ENCODE measurements around the gene WSCD2. TPM values are rescaled to one million over a fixed set of nuclear protein-coding genes. Genes with fewer than 3 reads are reported as not detected.

The WSCD2 gene
- total RNA-seq, 2 experiments from 2014 or later = not detected

DNA sequence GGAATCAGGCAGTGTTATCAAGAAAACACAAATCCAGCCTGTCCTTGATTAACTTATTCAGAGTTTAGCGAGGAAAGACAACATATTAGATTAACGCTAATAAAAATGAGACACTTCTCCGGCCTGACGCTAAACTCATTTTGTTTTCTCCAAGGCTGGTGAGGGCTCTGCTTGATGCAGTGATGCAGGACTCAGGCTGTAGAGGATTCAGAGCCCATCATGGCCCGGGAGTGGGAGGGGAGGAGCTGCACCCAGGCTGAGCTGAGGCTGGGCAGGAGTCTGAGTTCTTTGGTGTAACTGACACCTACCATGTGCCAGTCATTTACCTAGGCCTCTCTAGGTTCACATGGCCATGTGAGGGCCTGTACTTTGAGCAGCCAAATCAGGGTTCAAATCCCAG is 70.0 kb downstream of the WSCD2 start:
- ChIA-PET CTCF (interaction anchor here (0.9 kb wide), 1 partner anchor 314 kb away, joined by 3 read pairs; no protein-coding TSS in a partner anchor), POLR2A (interaction anchor here (0.7 kb wide), 1 partner anchor 161 kb away, joined by 3 read pairs; no protein-coding TSS in a partner anchor)
- H3K27ac Mint-ChIP-seq = no peak overlapping the region
- H3K36me3 Mint-ChIP-seq (ENCODE audit: low read depth) = no peaks in the 10 kb centered on the region
- ATAC-seq = no peak
- H3K9me3 Mint-ChIP-seq (ENCODE audit: low read depth) = no peaks in the 10 kb centered on the region
- peaks cover 6% of the 10 kb centered on the region for H3K27me3 Mint-ChIP-seq
- intact Hi-C loops (cut with DNase I, micrococcal nuclease) = loop anchor here in 1 of 2 experiments (10.0 kb wide), 2 partner anchors 104 to 524 kb away; no protein-coding TSS in a partner anchor
- no peaks in the 10 kb centered on the region for H3K4me1 Mint-ChIP-seq
- no peak for DNase-seq
- H3K4me3 Mint-ChIP-seq = no peak overlapping the region

DNA sequence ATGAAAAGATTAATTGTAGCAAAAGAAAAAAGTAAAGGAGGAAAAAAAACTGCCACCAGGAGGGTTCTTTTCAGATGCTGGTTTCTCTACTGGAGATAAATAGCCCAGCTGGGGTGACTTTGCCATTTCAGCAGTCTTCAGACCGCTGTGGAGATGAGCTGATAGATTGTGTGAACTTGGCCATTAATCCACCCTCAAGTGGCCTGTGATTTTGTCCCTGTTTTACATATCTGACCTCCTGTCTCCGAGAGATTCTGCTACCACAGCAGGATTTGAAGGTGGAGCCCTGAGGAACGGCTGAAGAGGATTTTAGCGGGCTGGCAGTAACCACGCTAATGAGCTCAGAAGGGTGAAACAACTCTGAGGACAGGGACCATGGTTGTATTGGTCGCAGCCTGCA is 72.7 kb downstream of the WSCD2 start:
- H3K4me1 Mint-ChIP-seq = no peaks in the 10 kb centered on the region
- intact Hi-C loops (cut with DNase I, micrococcal nuclease) = no loop called here
- ATAC-seq = no peak
- H3K36me3 Mint-ChIP-seq (ENCODE audit: low read depth) = no peaks in the 10 kb centered on the region
- ChIA-PET POLR2A (no interaction called here), CTCF (interaction anchor here (0.6 kb wide), 1 partner anchor 20 kb away, joined by 3 read pairs; no protein-coding TSS in a partner anchor)
- DNase-seq = no peak
- H3K27me3 Mint-ChIP-seq = peaks cover 11% of the 10 kb centered on the region
- H3K27ac Mint-ChIP-seq = no peak overlapping the region
- H3K9me3 Mint-ChIP-seq (ENCODE audit: low read depth) = no peaks in the 10 kb centered on the region
- no peak overlapping the region for H3K4me3 Mint-ChIP-seq

DNA sequence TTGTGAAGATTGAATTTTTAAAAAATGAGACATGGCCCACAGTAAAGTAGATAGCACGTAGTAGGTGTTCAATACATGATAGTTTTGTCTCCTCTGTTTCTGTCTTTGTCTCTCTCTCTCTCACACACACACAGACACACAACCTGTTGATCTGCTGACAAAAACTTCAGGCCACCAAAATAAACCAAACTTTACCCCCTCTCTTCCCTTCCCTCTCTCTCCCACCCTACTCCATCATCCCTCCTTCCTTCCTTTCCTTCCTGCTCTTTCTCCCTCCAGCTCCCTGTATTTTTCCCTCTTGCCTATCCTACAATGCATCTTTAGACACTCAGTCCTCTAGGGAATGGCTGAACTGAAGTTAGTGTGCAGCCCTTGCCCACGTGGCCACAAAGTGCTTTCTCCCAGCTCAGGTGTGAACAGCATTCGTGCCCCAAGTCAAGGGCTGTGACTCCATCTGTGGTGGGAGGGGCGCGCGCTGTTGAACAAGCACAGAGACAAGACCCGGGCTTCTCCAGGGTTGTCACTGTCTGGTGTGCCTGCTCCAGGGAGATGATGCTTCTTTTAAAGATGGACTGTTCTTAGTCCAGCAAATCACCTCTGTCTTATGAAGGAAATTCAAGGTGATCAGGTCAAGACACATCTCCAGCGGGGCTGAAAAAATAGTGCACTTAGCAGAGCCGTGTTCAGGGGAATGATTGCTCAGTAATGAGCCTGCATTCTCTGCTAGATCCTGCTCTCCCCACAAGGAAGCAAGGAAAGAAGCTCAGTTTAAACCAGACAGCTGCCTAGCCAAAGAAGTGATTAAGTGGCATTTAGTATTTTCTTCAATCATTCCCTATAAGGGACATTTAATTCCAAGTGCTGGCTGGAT is 75.3 kb downstream of the WSCD2 start:
- H3K27ac Mint-ChIP-seq = no peak overlapping the region
- H3K4me1 Mint-ChIP-seq = no peaks in the 10 kb centered on the region
- ChIA-PET CTCF (interaction anchor here (0.5 to 1.5 kb wide), 2 partner anchors 10 to 22 kb away, joined by 3 to 4 read pairs; no protein-coding TSS in a partner anchor), POLR2A (no interaction called here)
- no peaks in the 10 kb centered on the region for H3K36me3 Mint-ChIP-seq (ENCODE audit: low read depth)
- intact Hi-C loops (cut with DNase I, micrococcal nuclease) = no loop called here
- H3K27me3 Mint-ChIP-seq = peaks cover 11% of the 10 kb centered on the region
- ATAC-seq (no peak), DNase-seq (no peak)
- no peak overlapping the region for H3K4me3 Mint-ChIP-seq
- no peaks in the 10 kb centered on the region for H3K9me3 Mint-ChIP-seq (ENCODE audit: low read depth)

DNA sequence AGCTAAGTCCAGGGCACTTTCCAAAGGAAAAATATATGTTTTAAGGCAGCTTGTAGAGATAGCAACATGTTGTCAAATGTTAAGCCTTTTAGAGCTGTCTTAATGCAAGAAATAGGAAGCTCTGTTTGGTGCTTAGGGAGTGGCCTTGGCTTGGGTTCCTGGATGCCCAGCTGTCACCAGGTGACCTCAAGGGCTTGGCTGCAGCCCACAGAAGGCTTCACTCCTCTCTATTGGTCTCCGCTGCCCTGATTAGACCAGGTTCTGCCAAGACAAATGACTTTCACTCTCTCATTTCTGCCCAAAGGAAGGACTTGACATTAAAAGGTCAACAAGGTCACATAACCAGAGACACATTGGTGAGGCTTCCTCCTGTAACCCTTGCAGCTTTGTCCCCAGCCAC is 76.8 kb downstream of the WSCD2 start:
- DNase-seq (no peak), ATAC-seq (no peak)
- ChIA-PET CTCF (no interaction called here), POLR2A (no interaction called here)
- intact Hi-C loops (cut with DNase I, micrococcal nuclease) = no loop called here
- H3K9me3 Mint-ChIP-seq (ENCODE audit: low read depth) = no peaks in the 10 kb centered on the region
- no peaks in the 10 kb centered on the region for H3K4me1 Mint-ChIP-seq
- no peak overlapping the region for H3K4me3 Mint-ChIP-seq
- H3K27me3 Mint-ChIP-seq = peaks cover 15% of the 10 kb centered on the region
- no peaks in the 10 kb centered on the region for H3K36me3 Mint-ChIP-seq (ENCODE audit: low read depth)
- H3K27ac Mint-ChIP-seq = no peak overlapping the region

DNA sequence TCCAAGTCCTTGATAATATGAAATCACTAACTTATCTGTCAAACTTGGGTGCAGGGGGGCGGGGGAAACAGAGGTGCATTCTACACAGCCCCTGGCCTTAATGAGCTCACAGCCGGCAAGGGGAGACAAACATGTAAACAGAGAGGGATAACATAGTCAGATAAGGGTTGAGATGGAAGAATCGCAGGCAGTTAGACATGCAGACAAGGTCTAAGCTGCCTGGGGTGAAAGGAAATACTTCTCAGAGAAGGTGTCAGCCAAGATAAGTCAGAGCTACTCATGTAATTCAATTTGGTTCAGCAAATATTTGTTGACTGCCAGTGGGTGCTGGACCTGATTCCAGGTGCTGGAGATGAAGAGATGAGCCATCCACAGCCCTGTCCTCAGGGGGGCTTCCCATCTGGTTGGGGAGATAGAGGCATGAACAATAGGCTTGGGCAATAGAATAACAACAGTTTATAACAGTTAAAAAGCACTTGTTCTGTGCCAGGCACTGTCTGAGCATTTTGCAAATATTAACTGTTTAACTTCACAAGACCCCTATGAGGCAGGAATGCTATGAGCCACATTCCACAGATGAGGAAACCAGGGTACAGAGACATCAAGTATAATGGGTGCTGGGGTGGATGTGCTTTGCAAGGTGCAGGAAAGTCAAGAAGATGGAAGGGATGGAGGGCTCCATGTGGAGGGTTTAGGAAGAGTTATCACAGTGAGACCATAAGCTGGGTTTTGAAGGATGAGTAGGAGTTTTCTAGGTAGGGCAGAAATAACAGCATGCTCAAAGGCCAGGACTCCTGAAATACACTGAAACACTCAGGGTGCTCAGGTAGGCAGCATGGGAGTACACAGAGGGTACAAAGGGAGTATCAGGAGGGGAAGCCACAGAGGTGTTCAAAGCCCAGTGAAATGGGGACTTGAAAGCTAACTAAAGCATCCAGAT is 79.0 kb downstream of the WSCD2 start:
- no peak for ATAC-seq
- Mint-ChIP-seq H3K4me1 (no peaks in the 10 kb centered on the region), H3K36me3 (ENCODE audit: low read depth) (no peaks in the 10 kb centered on the region), H3K27ac (no peak overlapping the region), H3K27me3 (peaks cover 18% of the 10 kb centered on the region), H3K4me3 (no peak overlapping the region), H3K9me3 (ENCODE audit: low read depth) (no peaks in the 10 kb centered on the region)
- intact Hi-C loops (cut with DNase I, micrococcal nuclease) = no loop called here
- DNase-seq = no peak
- ChIA-PET CTCF (no interaction called here), POLR2A (no interaction called here)

DNA sequence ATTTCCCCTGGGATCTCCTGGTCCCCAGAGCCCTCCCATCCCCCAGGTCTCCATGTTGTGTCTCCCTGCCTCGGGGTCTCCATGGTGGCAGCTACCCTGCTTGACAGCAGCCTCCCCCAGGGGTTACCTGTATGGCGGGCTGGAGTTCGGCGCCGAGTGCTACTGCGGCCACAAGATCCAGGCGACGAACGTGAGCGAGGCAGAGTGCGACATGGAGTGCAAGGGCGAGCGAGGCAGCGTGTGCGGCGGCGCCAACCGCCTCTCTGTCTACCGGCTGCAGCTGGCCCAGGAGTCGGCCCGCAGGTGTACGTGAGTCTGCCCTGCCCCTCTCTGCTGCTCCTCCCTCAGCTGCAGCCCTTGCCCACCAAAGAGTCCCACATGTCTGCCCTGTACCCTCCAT is 80.9 kb downstream of the WSCD2 start:
- ChIA-PET POLR2A (no interaction called here), CTCF (no interaction called here)
- H3K27ac Mint-ChIP-seq = no peak overlapping the region
- no peak for ATAC-seq
- H3K4me1 Mint-ChIP-seq = no peaks in the 10 kb centered on the region
- no peaks in the 10 kb centered on the region for H3K9me3 Mint-ChIP-seq (ENCODE audit: low read depth)
- peaks cover 21% of the 10 kb centered on the region for H3K27me3 Mint-ChIP-seq
- no peak overlapping the region for H3K4me3 Mint-ChIP-seq
- DNase-seq = no peak
- no peaks in the 10 kb centered on the region for H3K36me3 Mint-ChIP-seq (ENCODE audit: low read depth)
- intact Hi-C loops (cut with DNase I, micrococcal nuclease) = loop anchor here in 1 of 2 experiments (10.0 kb wide), 1 partner anchor 255 kb away; no protein-coding TSS in a partner anchor

DNA sequence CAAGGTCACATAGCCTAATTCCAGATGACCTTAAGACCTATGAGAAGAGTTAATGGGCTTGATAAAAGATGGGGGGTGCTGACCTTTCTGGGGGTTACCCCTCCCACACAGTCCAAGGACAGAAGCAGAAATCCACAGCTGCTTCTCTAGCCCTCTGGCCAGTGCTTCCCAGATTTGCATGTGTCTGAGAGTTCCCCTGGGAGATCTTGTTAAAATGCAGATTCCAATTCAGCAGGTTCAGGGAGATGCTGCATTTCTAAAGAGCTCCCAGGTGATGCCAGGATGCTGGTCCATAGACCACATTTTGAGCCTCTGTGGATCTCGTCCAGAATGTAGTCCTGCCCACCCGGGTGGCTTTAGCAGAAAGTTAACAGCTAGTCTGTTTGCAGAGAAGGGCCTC is 82.1 kb downstream of the WSCD2 start:
- POLR2A ChIA-PET = no interaction called here
- Mint-ChIP-seq H3K27me3 (peaks cover 21% of the 10 kb centered on the region), H3K27ac (no peak overlapping the region), H3K4me3 (no peak overlapping the region), H3K36me3 (ENCODE audit: low read depth) (no peaks in the 10 kb centered on the region), H3K9me3 (ENCODE audit: low read depth) (no peaks in the 10 kb centered on the region), H3K4me1 (no peaks in the 10 kb centered on the region)
- intact Hi-C loops (cut with DNase I, micrococcal nuclease) = loop anchor here in 1 of 2 experiments (10.0 kb wide), 1 partner anchor 254 kb away; no protein-coding TSS in a partner anchor
- no peak for DNase-seq
- no peak for ATAC-seq
- CTCF ChIA-PET = no interaction called here

DNA sequence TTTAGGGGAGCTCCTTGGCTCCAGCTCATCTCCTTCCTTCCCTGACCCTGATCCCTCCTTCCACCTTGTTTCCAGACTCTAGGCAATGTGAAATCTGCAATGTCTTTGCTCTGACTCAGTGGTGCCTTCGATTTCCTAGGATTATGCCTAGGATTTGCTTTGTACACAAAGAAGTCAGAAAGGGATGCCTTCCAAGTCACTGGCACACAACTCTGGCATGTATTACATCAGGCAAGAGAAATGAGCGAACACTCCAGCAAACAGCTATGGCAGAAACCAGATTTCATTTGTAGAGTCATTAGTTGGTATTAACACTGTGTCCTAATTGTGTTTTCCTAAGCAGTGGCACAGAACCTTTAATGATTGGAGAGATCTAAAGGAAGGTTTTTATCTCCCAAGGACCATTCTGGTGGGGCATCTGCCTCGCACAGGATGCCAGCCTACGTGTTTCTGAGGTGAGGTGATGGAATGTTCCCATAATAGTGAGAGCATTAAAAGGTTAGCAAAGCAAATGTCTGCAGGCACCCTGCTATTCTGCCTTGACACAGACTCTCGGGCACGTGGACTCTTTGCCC is 84.9 kb downstream of the WSCD2 start:
- DNase-seq (no peak), ATAC-seq (no peak)
- Mint-ChIP-seq H3K27ac (no peak overlapping the region), H3K9me3 (ENCODE audit: low read depth) (no peaks in the 10 kb centered on the region), H3K36me3 (ENCODE audit: low read depth) (no peaks in the 10 kb centered on the region), H3K27me3 (peaks cover 18% of the 10 kb centered on the region), H3K4me1 (no peaks in the 10 kb centered on the region), H3K4me3 (no peak overlapping the region)
- CTCF ChIA-PET = no interaction called here
- POLR2A ChIA-PET = no interaction called here
- intact Hi-C loops (cut with DNase I, micrococcal nuclease) = loop anchor here in 1 of 2 experiments (10.0 kb wide), 1 partner anchor 251 kb away; no protein-coding TSS in a partner anchor

DNA sequence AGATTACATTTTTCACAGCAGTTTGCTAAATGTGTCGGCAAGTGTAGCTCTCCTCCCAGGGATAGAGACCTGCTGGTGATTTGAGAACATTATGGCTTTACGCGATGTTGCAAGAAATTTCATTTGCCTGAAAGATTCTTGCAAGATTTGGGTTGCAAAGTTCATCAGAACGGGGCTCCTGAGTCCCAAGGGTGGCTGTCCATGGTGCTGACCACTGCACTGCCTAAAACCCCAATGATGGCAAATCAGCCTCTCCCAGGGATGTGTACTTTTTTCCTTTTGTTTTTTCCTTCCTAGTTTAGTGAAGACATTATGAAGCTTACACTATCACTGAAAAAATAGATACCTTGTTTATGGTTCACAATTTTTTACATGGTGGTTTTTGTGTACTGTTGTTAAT is 85.4 kb downstream of the WSCD2 start:
- ATAC-seq (no peak), DNase-seq (peak; percentile 53)
- H3K4me3 Mint-ChIP-seq = no peak overlapping the region
- no peaks in the 10 kb centered on the region for H3K36me3 Mint-ChIP-seq (ENCODE audit: low read depth)
- no peak overlapping the region for H3K27ac Mint-ChIP-seq
- intact Hi-C loops (cut with DNase I, micrococcal nuclease) = loop anchor here in 1 of 2 experiments (10.0 kb wide), 1 partner anchor 250 kb away; no protein-coding TSS in a partner anchor
- H3K4me1 Mint-ChIP-seq = no peaks in the 10 kb centered on the region
- H3K9me3 Mint-ChIP-seq (ENCODE audit: low read depth) = no peaks in the 10 kb centered on the region
- H3K27me3 Mint-ChIP-seq = peaks cover 22% of the 10 kb centered on the region
- CTCF ChIA-PET = no interaction called here
- POLR2A ChIA-PET = no interaction called here

DNA sequence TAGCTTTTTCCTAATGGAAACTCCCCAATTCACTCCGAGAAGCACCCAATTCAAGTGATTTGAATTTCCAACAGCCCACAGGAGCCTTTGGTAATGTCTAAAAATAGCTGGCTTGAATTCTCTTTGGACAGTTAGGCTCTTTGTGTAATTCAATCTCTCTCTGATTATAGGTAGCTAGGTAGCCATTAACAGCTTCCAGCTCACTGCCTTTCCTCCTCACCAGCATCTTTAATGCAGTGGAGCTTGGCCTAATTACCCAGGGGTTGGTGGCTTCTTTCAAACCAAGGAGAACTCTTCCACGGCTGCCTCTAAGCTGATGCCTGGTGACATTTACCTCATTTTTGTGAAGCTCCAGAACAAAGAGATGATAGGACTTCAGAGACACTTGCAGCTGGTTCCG is 86.4 kb downstream of the WSCD2 start:
- DNase-seq (no peak), ATAC-seq (no peak)
- CTCF ChIA-PET = no interaction called here
- Mint-ChIP-seq H3K4me3 (no peak overlapping the region), H3K4me1 (no peaks in the 10 kb centered on the region), H3K9me3 (ENCODE audit: low read depth) (no peaks in the 10 kb centered on the region), H3K27me3 (peaks cover 19% of the 10 kb centered on the region), H3K27ac (no peak overlapping the region), H3K36me3 (ENCODE audit: low read depth) (no peaks in the 10 kb centered on the region)
- intact Hi-C loops (cut with DNase I, micrococcal nuclease) = loop anchor here in 1 of 2 experiments (10.0 kb wide), 1 partner anchor 249 kb away; no protein-coding TSS in a partner anchor
- POLR2A ChIA-PET = no interaction called here

DNA sequence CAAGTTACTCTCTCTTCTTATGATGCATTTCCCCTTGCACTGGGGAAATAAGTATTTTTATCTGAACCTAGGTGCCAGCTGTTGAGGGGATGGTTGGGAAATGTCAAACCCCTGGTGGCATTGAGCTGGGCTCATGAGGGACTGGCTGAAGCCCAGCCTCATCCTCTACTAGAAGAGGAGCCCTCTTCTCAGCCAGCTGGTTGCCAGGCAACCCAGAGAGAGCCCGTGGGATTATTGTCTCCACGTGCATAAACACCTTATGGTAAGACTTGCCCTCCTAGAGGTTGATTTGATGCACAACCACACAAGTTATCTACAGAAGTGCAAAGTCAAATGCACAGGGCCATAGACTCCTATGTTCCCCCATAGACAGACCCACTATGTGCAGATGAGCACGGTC is 89.8 kb downstream of the WSCD2 start:
- DNase-seq (no peak), ATAC-seq (no peak)
- H3K4me1 Mint-ChIP-seq = no peaks in the 10 kb centered on the region
- no peak overlapping the region for H3K27ac Mint-ChIP-seq
- H3K4me3 Mint-ChIP-seq = no peak overlapping the region
- no peaks in the 10 kb centered on the region for H3K9me3 Mint-ChIP-seq (ENCODE audit: low read depth)
- H3K27me3 Mint-ChIP-seq = peaks cover 11% of the 10 kb centered on the region
- no peaks in the 10 kb centered on the region for H3K36me3 Mint-ChIP-seq (ENCODE audit: low read depth)
- POLR2A ChIA-PET = no interaction called here
- CTCF ChIA-PET = no interaction called here
- intact Hi-C loops (cut with DNase I, micrococcal nuclease) = loop anchor here in 1 of 2 experiments (10.0 kb wide), 1 partner anchor 246 kb away; no protein-coding TSS in a partner anchor

Measured in activated CD4-positive, alpha-beta T cell treated with anti-CD3 and anti-CD28 coated beads for 36 hours (primary cell).